AG04450 (cell line): ENCODE results near the gene VWF. TPM values are rescaled to one million over a fixed set of nuclear protein-coding genes. Genes with fewer than 3 reads are reported as not detected.
A peak's percentile ranks its signal among the peaks of the same experiment; 100 is the strongest.

Experiments used
- CTCF ChIA-PET: fragments of 300-600, 350-600 bp; formaldehyde crosslinking; extraction: SDS; loops from one replicate; lab custom pipeline; 2022; ENCODE audit warnings: antibody characterized with exemption, inconsistent platforms; lab: Charles Lee
- POLR2A ChIA-PET: fragments of 350-600 bp; formaldehyde crosslinking; extraction: SDS; loops from one replicate; lab custom pipeline; 2021; ENCODE audit warnings: antibody characterized with exemption, inconsistent platforms; lab: Yijun Ruan, JAX
- DNase-seq: peaks from one replicate; pipeline ENCODE4 v3.0.0-alpha.2; 2011; ENCODE audit warnings: low read depth, low spot score
- H3K27ac ChIP-seq: one replicate; pipeline ENCODE4 v1.5.1; 2012; ENCODE audit warnings: low read depth, low read length, control low read depth
- H3K27me3 ChIP-seq: one replicate; pipeline ENCODE4 v1.6.0; 2012; ENCODE audit warnings: low read length; ENCODE audit not compliant: control insufficient read depth, insufficient read depth
- H3K4me3 ChIP-seq: 2 replicates; pipeline ENCODE4 v1.5.1; 2011; ENCODE audit warnings: mild to moderate bottlenecking, low read depth, low read length, control low read depth
- H3K9me3 ChIP-seq: 2 replicates; pipeline ENCODE4 v1.5.1; 2012; ENCODE audit warnings: low read length; ENCODE audit not compliant: control insufficient read depth, insufficient read depth
- CTCF ChIP-seq: IDR thresholded peaks from 2 replicates; pipeline ENCODE4 v1.5.1; 2011; ENCODE audit warnings: low read depth, low read length, control low read depth, inconsistent platforms
- polyA plus RNA-seq: library from polyadenylated mRNA; depleted of rRNA; stranded (reverse); fragments of >200 nt; gene quantifications from 2 replicates; pipeline ENCODE4 v1.2.3, GENCODE V29; 2011

Gene VWF
- polyA plus RNA-seq, 1 experiment: 0.35 TPM

- ChIA-PET POLR2A (no interaction called here), CTCF (no interaction called here)
- no peak for TF ChIP-seq CTCF
- peaks cover 9% of the 10 kb centered on the region for H3K27me3 ChIP-seq
- H3K4me3 ChIP-seq: no peak overlapping the region
- no peak for DNase-seq
- no peak overlapping the region for H3K27ac ChIP-seq
- no peaks in the 10 kb centered on the region for H3K9me3 ChIP-seq
These were observed 209.0 kb downstream of the VWF start for GRCh38 chr12:5915511-5915910.

GRCh38 chr12:5914387-5915149, 209.9 kb downstream of the VWF start:
- Histone ChIP-seq H3K4me3 (no peak overlapping the region), H3K27ac (no peak overlapping the region), H3K9me3 (no peaks in the 10 kb centered on the region), H3K27me3 (peaks cover 9% of the 10 kb centered on the region)
- DNase-seq: no peak
- ChIA-PET POLR2A (no interaction called here), CTCF (no interaction called here)
- TF ChIP-seq CTCF: no peak

GRCh38 chr12:5913387-5913786, 211.1 kb downstream of the VWF start:
- Histone ChIP-seq H3K9me3 (no peaks in the 10 kb centered on the region), H3K27ac (no peak overlapping the region), H3K4me3 (no peak overlapping the region), H3K27me3 (peaks cover 11% of the 10 kb centered on the region)
- POLR2A ChIA-PET: no interaction called here
- DNase-seq: no peak
- no peak for TF ChIP-seq CTCF
- CTCF ChIA-PET: no interaction called here

- Histone ChIP-seq H3K4me3 (no peak overlapping the region), H3K27ac (no peak overlapping the region), H3K27me3 (peaks cover 11% of the 10 kb centered on the region), H3K9me3 (no peaks in the 10 kb centered on the region)
- no peak for DNase-seq
- peak; percentile 38 for TF ChIP-seq CTCF
- POLR2A ChIA-PET: no interaction called here
- CTCF ChIA-PET: no interaction called here
These were observed 211.8 kb downstream of the VWF start for GRCh38 chr12:5912437-5913334.

- no peak for DNase-seq
- Histone ChIP-seq H3K27me3 (peaks cover 11% of the 10 kb centered on the region), H3K27ac (no peak overlapping the region), H3K4me3 (no peak overlapping the region), H3K9me3 (no peaks in the 10 kb centered on the region)
- TF ChIP-seq CTCF: no peak
- ChIA-PET CTCF (no interaction called here), POLR2A (no interaction called here)
These were observed 212.5 kb downstream of the VWF start for GRCh38 chr12:5912011-5912410.
